ENCODE results near the gene PLXNA3.

Gene PLXNA3

DNA sequence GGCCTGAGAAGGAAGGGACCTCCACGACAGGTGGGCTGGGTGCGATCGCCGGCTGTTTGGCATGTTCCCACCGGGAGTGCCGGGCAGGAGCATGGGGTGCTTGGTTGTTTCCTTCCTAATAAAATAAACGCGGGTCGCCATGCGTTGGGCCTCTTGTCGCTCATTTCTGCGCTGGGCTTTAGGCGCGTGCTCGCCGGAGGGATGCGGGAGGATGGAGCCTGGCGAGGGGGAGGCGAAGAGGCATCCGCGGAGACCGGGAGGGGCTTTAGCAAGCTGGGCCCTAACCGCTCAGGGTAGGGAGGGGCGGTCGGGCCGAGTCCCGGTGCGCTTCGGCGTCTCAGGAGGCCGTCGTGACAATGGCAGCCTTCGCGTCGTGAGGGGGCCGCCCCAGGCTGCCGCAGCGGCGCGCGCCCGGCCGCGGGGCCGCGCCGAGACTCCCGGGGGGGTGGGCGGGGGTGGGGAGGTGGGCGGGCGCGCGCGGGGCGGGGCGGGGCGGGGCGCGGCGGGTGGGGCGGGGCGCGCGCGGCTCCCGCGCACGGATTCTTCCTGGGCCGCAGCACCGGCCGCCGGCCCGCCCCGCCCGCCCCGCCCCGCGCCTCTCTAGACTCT is 21.6 kb upstream of the PLXNA3 start:
- peak; percentile 62 for DNase-seq

DNA sequence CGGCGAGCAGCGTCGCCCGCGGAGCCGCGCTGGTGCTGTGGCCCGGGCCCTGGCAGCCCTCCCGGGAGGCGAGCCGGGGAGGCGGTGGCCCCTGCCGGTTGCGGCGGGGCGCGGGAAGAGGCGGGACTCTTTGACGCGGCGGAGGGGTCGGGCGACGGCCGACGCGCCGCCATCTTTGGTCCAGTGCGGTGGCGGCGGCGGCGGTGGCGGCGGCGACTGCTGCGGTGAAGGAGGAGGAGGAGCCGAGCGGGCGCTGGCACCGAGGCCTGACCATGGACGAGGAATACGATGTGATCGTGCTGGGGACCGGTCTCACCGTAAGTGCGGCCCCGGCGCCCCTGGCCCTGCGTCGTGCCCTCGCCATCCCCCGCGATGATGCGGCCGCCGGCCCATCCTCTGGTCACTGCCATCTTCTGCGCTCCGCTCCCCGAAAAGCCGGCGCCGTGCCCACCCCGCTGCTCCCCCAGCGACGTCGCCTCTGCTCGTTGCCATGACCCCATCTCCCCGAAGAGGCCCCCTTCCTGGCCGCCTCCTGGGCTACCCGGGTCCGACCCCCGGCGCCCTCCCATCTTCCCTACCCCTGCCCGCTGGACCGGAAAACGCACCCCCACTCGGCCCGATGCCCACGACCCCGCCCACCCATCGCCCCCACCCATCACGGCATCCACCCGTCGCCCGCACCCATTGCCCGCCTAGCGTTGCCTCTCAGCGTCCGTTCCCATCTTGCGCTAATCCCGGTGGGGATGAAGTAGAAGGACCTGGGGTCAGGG is 20.9 kb upstream of the PLXNA3 start, which contains the start of gene GDI1:
Gene GDI1, plus strand, starts transcription at position 172 of the 770 bp plus-strand sequence. Its CDS starts 101 bp downstream, at position 273.
- peak; percentile 76 for DNase-seq

- no peak for DNase-seq
Measured at GRCh38 chrX:154437971-154438893, 19.8 kb upstream of the PLXNA3 start.

- DNase-seq: no peak
Measured at GRCh38 chrX:154439841-154440240, 18.2 kb upstream of the PLXNA3 start.

GRCh38 chrX:154440623-154441357 is 17.3 kb upstream of the PLXNA3 start:
- no peak for DNase-seq

- no peak for DNase-seq
Measured at GRCh38 chrX:154441564-154441963, 16.5 kb upstream of the PLXNA3 start.

DNA sequence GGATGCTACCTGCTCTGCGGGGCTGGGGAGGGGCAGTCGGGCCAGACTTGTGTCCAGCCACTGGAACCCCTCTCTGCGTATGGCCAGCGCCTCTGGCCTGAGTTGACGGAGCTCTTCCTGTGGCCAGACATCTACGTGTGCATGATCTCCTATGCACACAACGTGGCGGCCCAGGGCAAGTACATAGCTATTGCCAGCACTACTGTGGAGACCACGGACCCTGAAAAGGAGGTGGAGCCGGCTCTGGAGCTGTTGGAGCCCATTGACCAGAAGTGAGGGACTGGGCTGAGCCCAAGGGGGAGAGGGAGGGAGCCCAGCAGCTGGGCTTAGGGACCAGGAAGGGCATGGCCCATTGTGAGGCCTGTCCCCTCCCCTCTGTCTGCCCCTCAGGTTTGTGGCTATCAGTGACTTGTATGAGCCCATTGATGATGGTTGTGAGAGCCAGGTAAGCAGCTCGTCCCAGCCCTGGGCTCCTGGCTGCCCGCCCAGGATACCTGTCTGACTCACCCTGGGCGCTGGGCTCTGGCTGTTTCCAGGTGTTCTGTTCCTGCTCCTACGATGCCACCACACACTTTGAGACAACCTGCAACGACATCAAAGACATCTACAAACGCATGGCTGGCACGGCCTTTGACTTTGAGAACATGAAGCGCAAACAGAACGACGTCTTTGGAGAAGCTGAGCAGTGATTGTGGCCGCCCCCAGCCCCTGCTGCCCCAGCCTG is 15.9 kb upstream of the PLXNA3 start:
- DNase-seq: no peak

GRCh38 chrX:154443479-154443910 is 14.6 kb upstream of the PLXNA3 start:
- no peak for DNase-seq

- DNase-seq: peak; percentile 78
Measured at GRCh38 chrX:154443992-154444754, 13.9 kb upstream of the PLXNA3 start, which contains the start of gene FAM50A. Gene FAM50A, plus strand, starts transcription at chrX:154444141. Its CDS starts 95 bp downstream, at chrX:154444236.

GRCh38 chrX:154444755-154445246 is 13.3 kb upstream of the PLXNA3 start:
- no peak for DNase-seq

DNA sequence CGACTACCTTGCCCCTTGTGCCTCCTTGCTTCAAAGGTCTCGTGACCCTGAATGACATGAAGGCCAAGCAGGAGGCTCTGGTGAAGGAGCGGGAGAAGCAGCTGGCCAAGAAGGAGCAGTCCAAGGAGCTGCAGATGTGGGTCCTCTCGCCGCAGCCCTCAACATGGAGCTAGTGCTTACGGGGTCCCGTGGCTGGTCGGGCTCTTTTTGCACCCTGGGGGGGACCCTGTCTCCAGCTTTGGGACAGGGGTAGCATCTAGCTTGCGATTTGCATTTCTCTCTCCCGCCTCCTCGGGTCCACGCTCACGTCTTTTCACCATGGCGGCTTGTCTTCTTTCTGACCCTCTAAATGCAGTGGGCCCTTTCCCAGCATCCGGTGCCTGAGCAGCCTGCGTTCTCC is 12.3 kb upstream of the PLXNA3 start:
- DNase-seq: no peak

DNA sequence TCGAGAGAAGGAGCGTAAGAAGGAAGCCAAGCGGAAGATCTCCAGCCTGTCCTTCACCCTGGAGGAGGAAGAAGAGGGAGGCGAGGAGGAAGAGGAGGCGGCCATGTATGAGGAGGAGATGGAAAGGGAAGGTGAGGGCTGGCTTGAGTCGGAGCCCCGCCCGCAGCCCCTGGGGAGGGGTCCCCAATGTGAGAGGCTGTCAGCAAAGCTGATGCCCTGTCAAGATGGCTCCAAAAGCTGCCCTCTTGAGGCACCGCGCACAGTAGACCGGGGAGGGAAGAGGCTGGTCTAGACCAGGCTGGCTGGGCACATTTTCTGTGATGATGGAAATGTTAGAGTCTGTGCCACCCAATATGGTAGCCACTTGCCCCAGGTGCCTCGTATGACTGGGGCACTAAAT is 11.7 kb upstream of the PLXNA3 start:
- DNase-seq: no peak

- DNase-seq: no peak
Measured at GRCh38 chrX:154448484-154448883, 9.6 kb upstream of the PLXNA3 start.

GRCh38 chrX:154449618-154450017 is 8.5 kb upstream of the PLXNA3 start:
- no peak for DNase-seq

DNA sequence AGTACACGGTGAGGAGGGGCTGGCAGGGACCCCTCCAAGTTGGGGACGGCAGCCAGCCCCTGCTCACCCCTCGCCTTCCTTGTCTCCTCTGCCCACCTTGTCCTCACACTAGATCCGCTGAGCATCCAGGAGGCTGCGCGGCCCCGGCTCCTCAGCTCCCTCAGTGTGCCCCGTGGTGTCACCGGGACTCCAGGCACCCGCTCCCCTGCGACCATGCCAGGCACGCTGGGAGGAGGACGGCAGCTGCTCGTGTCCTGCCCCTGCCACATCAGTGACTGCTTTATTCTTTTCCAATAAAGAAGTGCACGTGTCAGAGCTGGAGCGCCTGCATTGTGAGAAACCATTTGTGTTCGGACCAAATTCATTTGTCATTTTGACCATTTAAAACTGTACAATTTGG is 7.8 kb upstream of the PLXNA3 start:
- no peak for DNase-seq

GRCh38 chrX:154452823-154453222 is 5.3 kb upstream of the PLXNA3 start:
- no peak for DNase-seq

GRCh38 chrX:154457491-154458115 is 478 bp upstream of the PLXNA3 start:
- DNase-seq: peak; percentile 39

GRCh38 chrX:154458954-154459778 is 1.1 kb downstream of the PLXNA3 start:
- DNase-seq: peak; percentile 36

- peak; percentile 21 for DNase-seq
Measured at GRCh38 chrX:154459832-154460231, 1.8 kb downstream of the PLXNA3 start.
